ENCODE results near the gene YPEL5. TPM values are rescaled to one million over a fixed set of nuclear protein-coding genes. Genes with fewer than 3 reads are reported as not detected.
"Not testable (repeated sequence)": the region's sequence is repeated elsewhere in the genome, so short reads cannot be mapped to it uniquely, and the experiment has no call there.

The YPEL5 gene
- total and polyA plus RNA-seq, 10 of the 15 experiments (the other 5 are each of a cell fraction or from before 2014, with no cell fraction given), result 18.8 to 47.3 (median 21.7) TPM

- ChIA-PET POLR2A (no interaction called here), CTCF (interaction anchor here (0.6 to 0.9 kb wide), 2 partner anchors 12 to 20 kb away, joined by 3 read pairs; no protein-coding TSS in a partner anchor), RAD21 (ENCODE audit: unreplicated experiment) (no interaction called here), SMC1A (ENCODE audit: uncharacterized antibody, unreplicated experiment) (interaction anchor here (0.9 to 1.1 kb wide), 3 partner anchors 16 to 752 kb away, joined by 4 to 5 read pairs (median 4); no protein-coding TSS in a partner anchor)
- WGBS (ENCODE audit: insufficient coverage, insufficient replicate concordance, low lambda C conversion rate, missing lambda C conversion rate), result 22% methylated on average over 6 of the region's 6 CpGs
- no peak for DNase-seq (ENCODE audit: low read depth, low spot score)
- H2AFZ ChIP-seq (ENCODE audit: control insufficient read depth, low read depth, low read length), result no peak overlapping the region
- no TSS peak for BruUV-seq (replicated peaks)
- no peaks in the 10 kb centered on the region for H3K36me3 ChIP-seq (ENCODE audit: control insufficient read depth in 2 of 2, insufficient read depth in 2 of 2, low read length in 1 of 2)
- no peak overlapping the region for H3K27ac ChIP-seq (ENCODE audit: control insufficient read depth, insufficient read depth)
- H3K4me2 ChIP-seq (ENCODE audit: control insufficient read depth, insufficient read depth), result no peak overlapping the region
- no peak overlapping the region for H3K9ac ChIP-seq (ENCODE audit: control insufficient read depth, insufficient read depth, low read length)
- no peaks in the 10 kb centered on the region for H3K79me2 ChIP-seq (ENCODE audit: control insufficient read depth, insufficient read depth, low read length)
- FAIRE-seq, result no peak
- no peaks in the 10 kb centered on the region for H4K20me1 ChIP-seq (ENCODE audit: control insufficient read depth, insufficient read depth)
- H3K9me3 ChIP-seq (replicated peaks; ENCODE audit: control insufficient read depth, insufficient read depth, low read length), result no peaks in the 10 kb centered on the region
- H3K4me3 ChIP-seq, result no peak overlapping the region
- in situ Hi-C loops (cut with MboI), result no loop called here
- no peak for ATAC-seq
- no peak for TF ChIP-seq HCFC1 (IDR thresholded peaks at IDR 0.05; ENCODE audit: low read length)
- no peak for TF ChIP-seq SKIL (IDR thresholded peaks at IDR 0.05; ENCODE audit: low read depth, poor library complexity, severe bottlenecking)
- no peak for TF ChIP-seq NR2C2 (IDR thresholded peaks at IDR 0.05; ENCODE audit: borderline replicate concordance, control insufficient read depth, insufficient read length, low read depth)
- TF ChIP-seq NFXL1 (IDR thresholded peaks at IDR 0.05; ENCODE audit: borderline replicate concordance), result no peak
- no peak for TF ChIP-seq BCL11A (IDR thresholded peaks at IDR 0.05; ENCODE audit: low read depth, low read length)
- no peak for TF ChIP-seq KDM1A (IDR thresholded peaks at IDR 0.05; ENCODE audit: borderline replicate concordance)
- TF ChIP-seq ZNF274 (IDR thresholded peaks at IDR 0.05; ENCODE audit: insufficient read depth, insufficient read length), result no peak
- no peak for TF ChIP-seq NBN (IDR thresholded peaks at IDR 0.05)
- no peak for TF ChIP-seq IRF4 (IDR thresholded peaks at IDR 0.05; ENCODE audit: low read depth, low read length)
- no peaks in the 10 kb centered on the region for H3K27me3 ChIP-seq (replicated peaks in 1 of 2; ENCODE audit: control insufficient read depth in 2 of 2, insufficient read depth in 2 of 2, low read length in 1 of 2)
- intact Hi-C loops (cut with micrococcal nuclease; ENCODE audit: unreplicated experiment), result no loop called here
- no peaks in the 10 kb centered on the region for H3K4me1 ChIP-seq (ENCODE audit: control insufficient read depth, insufficient read depth, low read length)
Observed at GRCh38 chr2:30110773-30111172, 36.0 kb upstream of the YPEL5 start.

- DNase-seq (ENCODE audit: low read depth, low spot score); FAIRE-seq; H4K20me1 ChIP-seq (ENCODE audit: control insufficient read depth, insufficient read depth); H3K4me3 ChIP-seq; BruUV-seq (replicated peaks); H3K27me3 ChIP-seq (replicated peaks in 1 of 2; ENCODE audit: control insufficient read depth in 2 of 2, insufficient read depth in 2 of 2, low read length in 1 of 2); ATAC-seq; H3K79me2 ChIP-seq (ENCODE audit: control insufficient read depth, insufficient read depth, low read length); H2AFZ ChIP-seq (ENCODE audit: control insufficient read depth, low read depth, low read length); RAD21 ChIA-PET (ENCODE audit: unreplicated experiment); H3K4me2 ChIP-seq (ENCODE audit: control insufficient read depth, insufficient read depth); intact Hi-C loops (cut with micrococcal nuclease; ENCODE audit: unreplicated experiment); POLR2A ChIA-PET; in situ Hi-C loops (cut with MboI); H3K9ac ChIP-seq (ENCODE audit: control insufficient read depth, insufficient read depth, low read length); H3K36me3 ChIP-seq (ENCODE audit: control insufficient read depth in 2 of 2, insufficient read depth in 2 of 2, low read length in 1 of 2); H3K27ac ChIP-seq (ENCODE audit: control insufficient read depth, insufficient read depth); H3K9me3 ChIP-seq (replicated peaks; ENCODE audit: control insufficient read depth, insufficient read depth, low read length); H3K4me1 ChIP-seq (ENCODE audit: control insufficient read depth, insufficient read depth, low read length): not testable (repeated sequence)
- WGBS (ENCODE audit: insufficient coverage, insufficient replicate concordance, low lambda C conversion rate, missing lambda C conversion rate), result 64% methylated on average over 19 of the region's 19 CpGs
- ChIA-PET CTCF (interaction anchor here (0.6 kb wide), 1 partner anchor 20 kb away, joined by 3 read pairs; no protein-coding TSS in a partner anchor), SMC1A (ENCODE audit: uncharacterized antibody, unreplicated experiment) (interaction anchor here (0.9 kb wide), 2 partner anchors 17 to 752 kb away, joined by 4 read pairs; no protein-coding TSS in a partner anchor)
Observed at GRCh38 chr2:30111186-30111585, 35.6 kb upstream of the YPEL5 start.

Data from GM12878 (cell line).